OCI-LY3 (cell line): ENCODE results near the gene TTC39A.

ENCODE experiments used
- H2AFZ ChIP-seq: fragments of 200-600, 300-600 bp; shearing (Covaris generic); 2 replicates; pipeline ENCODE4 v1.6.0; 2014; ENCODE audit warnings: antibody characterized with exemption, low read depth, low read length
- H3K27ac ChIP-seq: fragments of 200-600, 300-600 bp; sonication (generic); 2 replicates; pipeline ENCODE4 v1.5.1; 2014; ENCODE audit warnings: mild to moderate bottlenecking, low read length, moderate library complexity, mixed read lengths
- H3K27me3 ChIP-seq: fragments of 200-600, 300-600 bp; sonication (generic); 2 replicates; pipeline ENCODE4 v1.6.1; 2014; ENCODE audit warnings: low read depth, low read length, mixed read lengths
- H3K36me3 ChIP-seq: fragments of 200-600, 300-600 bp; sonication (generic); replicated peaks from 2 replicates; pipeline ENCODE3; 2014; ENCODE audit warnings: low read depth, low read length, mixed read lengths
- H3K4me1 ChIP-seq: fragments of 300-600, 200-600 bp; sonication (generic); 2 replicates; pipeline ENCODE4 v1.6.1; 2014; ENCODE audit warnings: low read length, mixed read lengths
- H3K4me2 ChIP-seq: fragments of 200-600, 300-600 bp; sonication (generic); 2 replicates; pipeline ENCODE4 v1.6.1; 2014; ENCODE audit warnings: low read length, mixed read lengths
- H3K4me3 ChIP-seq: fragments of 300-600, 200-600 bp; sonication (generic); 2 replicates; pipeline ENCODE4 v1.5.1; 2014; ENCODE audit warnings: antibody characterized with exemption, mild to moderate bottlenecking, low read length, moderate library complexity
- H3K79me2 ChIP-seq: fragments of 300-600, 200-600 bp; shearing (Covaris generic); 2 replicates; pipeline ENCODE4 v1.6.1; 2014; ENCODE audit warnings: mild to moderate bottlenecking, low read length, mixed read lengths
- H3K9ac ChIP-seq: fragments of 300-600, 200-600 bp; shearing (Covaris generic); 2 replicates; pipeline ENCODE4 v1.6.0; 2014; ENCODE audit warnings: mild to moderate bottlenecking, low read length, moderate library complexity
- H3K9me3 ChIP-seq: fragments of 200-600, 300-600 bp; shearing (Covaris generic); 2 replicates; pipeline ENCODE4 v1.6.1; 2014; ENCODE audit warnings: low read length, mixed read lengths; ENCODE audit not compliant: insufficient read depth
- H4K20me1 ChIP-seq: fragments of 200-600, 300-600 bp; sonication (generic); 2 replicates; pipeline ENCODE4 v1.6.1; 2016; ENCODE audit warnings: low read length, mixed read lengths; ENCODE audit not compliant: insufficient read depth
- CTCF ChIP-seq: fragments of 200-600, 300-600 bp; sonication (generic); IDR thresholded peaks from 2 replicates; pipeline ENCODE4 v1.5.1; 2014; ENCODE audit warnings: antibody characterized with exemption, low read length, low read depth
- EZH2phosphoT487 ChIP-seq: fragments of 200-600 bp; shearing (Covaris generic); IDR thresholded peaks from 2 replicates; pipeline ENCODE4 v1.6.1; 2018; ENCODE audit warnings: antibody characterized with exemption, mixed run types, low read depth

The TTC39A gene

DNA sequence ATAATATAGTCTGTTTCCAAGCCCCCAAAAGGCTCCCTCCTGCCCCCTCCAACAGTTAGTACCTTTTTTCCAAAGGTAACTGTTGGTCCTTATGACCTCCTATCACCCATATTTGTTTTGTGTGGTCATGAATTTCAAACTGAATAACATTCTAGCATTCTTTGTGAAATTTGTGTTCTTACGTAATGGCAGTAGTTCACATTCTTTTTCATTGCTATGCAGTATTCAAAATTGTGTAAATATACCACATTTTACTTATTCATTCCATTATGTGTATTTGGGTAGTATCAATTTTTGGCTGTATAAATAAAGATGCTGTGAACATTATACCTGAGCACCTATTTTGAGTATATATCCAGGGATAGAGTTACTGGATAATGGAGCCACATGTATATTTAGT, 80.9 kb downstream of the TTC39A start:
- TF ChIP-seq CTCF (no peak), EZH2phosphoT487 (no peak)
- H4K20me1 ChIP-seq = peaks cover 3% of the 10 kb centered on the region; the same call in 1 of the 2 replicates
- no peaks in the 10 kb centered on the region for H3K27me3 ChIP-seq
- no peaks in the 10 kb centered on the region for H3K9me3 ChIP-seq
- H3K27ac ChIP-seq = no peak overlapping the region
- no peak overlapping the region for H2AFZ ChIP-seq
- no peaks in the 10 kb centered on the region for H3K36me3 ChIP-seq
- peaks cover 4% of the 10 kb centered on the region; the same call in 1 of the 2 replicates for H3K79me2 ChIP-seq
- H3K4me1 ChIP-seq = no peaks in the 10 kb centered on the region
- H3K9ac ChIP-seq = no peak overlapping the region
- H3K4me3 ChIP-seq = no peak overlapping the region
- no peak overlapping the region for H3K4me2 ChIP-seq

- H3K36me3 ChIP-seq = no peaks in the 10 kb centered on the region
- H4K20me1 ChIP-seq = peaks cover 3% of the 10 kb centered on the region; the same call in 1 of the 2 replicates
- H3K4me3 ChIP-seq = no peak overlapping the region
- no peak overlapping the region for H3K27ac ChIP-seq
- no peaks in the 10 kb centered on the region for H3K9me3 ChIP-seq
- TF ChIP-seq CTCF (no peak), EZH2phosphoT487 (no peak)
- H3K4me1 ChIP-seq = no peaks in the 10 kb centered on the region
- H2AFZ ChIP-seq = no peak overlapping the region
- H3K79me2 ChIP-seq = peaks cover 4% of the 10 kb centered on the region; the same call in 1 of the 2 replicates
- no peak overlapping the region for H3K4me2 ChIP-seq
- H3K9ac ChIP-seq = no peak overlapping the region
- H3K27me3 ChIP-seq = no peaks in the 10 kb centered on the region
These were observed 82.9 kb downstream of the TTC39A start for GRCh38 chr1:51247499-51247898.

- no peak overlapping the region for H2AFZ ChIP-seq
- H3K36me3 ChIP-seq = no peaks in the 10 kb centered on the region
- H3K27me3 ChIP-seq = no peaks in the 10 kb centered on the region
- H3K27ac ChIP-seq = no peak overlapping the region
- no peak overlapping the region for H3K4me3 ChIP-seq
- no peak overlapping the region for H3K4me2 ChIP-seq
- H3K9me3 ChIP-seq = no peaks in the 10 kb centered on the region
- peaks cover 3% of the 10 kb centered on the region; the same call in 1 of the 2 replicates for H4K20me1 ChIP-seq
- H3K4me1 ChIP-seq = no peaks in the 10 kb centered on the region
- no peak overlapping the region for H3K9ac ChIP-seq
- TF ChIP-seq EZH2phosphoT487 = no peak
- no peak for TF ChIP-seq CTCF
- H3K79me2 ChIP-seq = peaks cover 4% of the 10 kb centered on the region; the same call in 1 of the 2 replicates
These were observed 83.3 kb downstream of the TTC39A start for GRCh38 chr1:51247022-51247421.

DNA sequence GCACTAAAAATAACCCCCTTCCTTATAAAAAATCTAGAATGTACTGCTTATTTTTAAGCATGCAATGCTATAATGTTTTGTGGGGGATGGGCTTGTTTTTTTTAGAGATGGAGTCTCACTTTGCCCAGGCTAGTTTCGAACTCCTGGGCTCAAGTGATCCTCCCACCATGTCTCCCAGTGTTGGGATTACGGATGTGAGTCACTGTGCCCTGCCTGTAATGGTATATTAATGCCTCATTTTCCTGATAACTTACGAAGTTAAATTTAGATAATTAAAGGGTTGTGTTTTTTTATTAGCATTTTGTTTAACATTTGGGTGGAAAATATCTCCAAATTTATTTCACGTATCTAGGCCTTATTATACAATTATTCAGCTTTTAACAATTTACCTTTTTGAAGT, 87.8 kb downstream of the TTC39A start:
- H3K4me1 ChIP-seq = peaks cover 3% of the 10 kb centered on the region

More for the DNA sequence above, 87.8 kb downstream of the TTC39A start:
- no peak overlapping the region for H3K4me3 ChIP-seq
- H3K27me3 ChIP-seq = no peaks in the 10 kb centered on the region
- no peak for TF ChIP-seq CTCF
- no peak for TF ChIP-seq EZH2phosphoT487
- H3K4me2 ChIP-seq = no peak overlapping the region
- peaks cover 5% of the 10 kb centered on the region for H4K20me1 ChIP-seq
- no peaks in the 10 kb centered on the region for H3K36me3 ChIP-seq
- no peaks in the 10 kb centered on the region for H3K9me3 ChIP-seq
- H2AFZ ChIP-seq = no peak overlapping the region
- no peak overlapping the region for H3K9ac ChIP-seq
- H3K79me2 ChIP-seq = peaks cover 18% of the 10 kb centered on the region
- no peak overlapping the region for H3K27ac ChIP-seq
